PC-3 (cell line): ENCODE results near the gene CNPY1. TPM values are rescaled to one million over a fixed set of nuclear protein-coding genes. Genes with fewer than 3 reads are reported as not detected.

Source experiments
- ATAC-seq: fragments of 200-7000 bp; cut with Tn5 transposase; 2 replicates; pipeline ENCODE4 v1.9.1; 2020; ENCODE audit warnings: mild to moderate bottlenecking, moderate library complexity
- BruUV-seq: library from RNA; stranded (reverse); fragments of 400-500 nt; replicated peaks from 2 replicates; lab custom pipeline; 2021; lab: Mats Ljungman, UMichigan
- CTCF ChIA-PET: fragments of 300-600 bp; sonication (Branson Sonifier 250); formaldehyde crosslinking; loops from one replicate; lab custom pipeline; 2022; ENCODE audit warnings: antibody characterized with exemption; lab: Charles Lee
- POLR2A ChIA-PET: fragments of 300-600 bp; sonication (Branson Sonifier 250); formaldehyde crosslinking; loops from one replicate; lab custom pipeline; 2022; ENCODE audit warnings: antibody characterized with exemption; ENCODE audit not compliant: unreplicated experiment; lab: Charles Lee
- DNase-seq: peaks from one replicate; pipeline ENCODE4 v3.0.0-alpha.2; 2015
- H2AFZ ChIP-seq: fragments of 300-600 bp; sonication (generic); 2 replicates; pipeline ENCODE4 v1.6.0; 2016; ENCODE audit warnings: antibody characterized with exemption, low read length
- H3F3A ChIP-seq: fragments of 300-600 bp; sonication (generic); one replicate; pipeline ENCODE4 v1.6.0; 2017; ENCODE audit warnings: antibody characterized with exemption, low read length, control low read depth, mild to moderate bottlenecking; ENCODE audit not compliant: unreplicated experiment
- H3K27ac ChIP-seq: fragments of 300-600 bp; sonication (generic); 2 replicates; pipeline ENCODE4 v1.5.1; 2016; ENCODE audit warnings: mild to moderate bottlenecking, low read length
- H3K27me3 ChIP-seq: fragments of 300-600 bp; sonication (generic); 2 replicates; pipeline ENCODE4 v1.6.1; 2016; ENCODE audit warnings: low read length, mixed read lengths
- H3K36me3 ChIP-seq: fragments of 300-600 bp; sonication (generic); 2 replicates; pipeline ENCODE4 v1.6.1; 2016; ENCODE audit warnings: low read depth, mixed run types, low read length, mixed read lengths
- H3K4me1 ChIP-seq: fragments of 300-600 bp; sonication (generic); 2 replicates; pipeline ENCODE4 v1.5.1; 2016; ENCODE audit warnings: low read length; ENCODE audit not compliant: insufficient read depth
- H3K4me2 ChIP-seq: fragments of 300-600 bp; sonication (generic); 2 replicates; pipeline ENCODE4 v1.6.0; 2016; ENCODE audit warnings: low read length
- H3K4me3 ChIP-seq: fragments of 300-600 bp; sonication (generic); 2 replicates; pipeline ENCODE4 v1.5.1; 2016; ENCODE audit warnings: mild to moderate bottlenecking, low read length, mixed read lengths
- H3K79me2 ChIP-seq: fragments of 300-600 bp; sonication (generic); 2 replicates; pipeline ENCODE4 v1.6.1; 2017; ENCODE audit warnings: low read length, mixed read lengths
- H3K9ac ChIP-seq: fragments of 300-600 bp; sonication (generic); 2 replicates; pipeline ENCODE4 v1.6.0; 2016; ENCODE audit warnings: mild to moderate bottlenecking, low read length
- H3K9me2 ChIP-seq: fragments of 300-600 bp; sonication (generic); replicated peaks from 2 replicates; pipeline ENCODE4 v1.6.1; 2016; ENCODE audit warnings: mixed run types, low read length, mixed read lengths
- H3K9me3 ChIP-seq: fragments of 300-600 bp; sonication (generic); 2 replicates; pipeline ENCODE4 v1.6.1; 2016; ENCODE audit warnings: low read length, mixed read lengths
- H4K20me1 ChIP-seq: fragments of 300-600 bp; sonication (generic); 2 replicates; pipeline ENCODE4 v1.6.1; 2016; ENCODE audit warnings: low read length, mixed read lengths
- CTCF ChIP-seq: fragments of 300-600 bp; sonication (generic); conservative IDR thresholded peaks from 2 replicates; pipeline ENCODE4 v1.5.1; 2017; ENCODE audit warnings: antibody characterized with exemption, low read depth, mild to moderate bottlenecking, low read length
- EZH2 ChIP-seq: fragments of 300-600 bp; sonication (generic); IDR thresholded peaks from one replicate; pipeline ENCODE4 v1.6.1; 2017; ENCODE audit warnings: antibody characterized with exemption, mild to moderate bottlenecking, low read length; ENCODE audit not compliant: unreplicated experiment
- EZH2phosphoT487 ChIP-seq: fragments of 300-600 bp; sonication (generic); IDR thresholded peaks from 2 replicates; pipeline ENCODE4 v1.6.1; 2018; ENCODE audit warnings: mild to moderate bottlenecking, antibody characterized with exemption, low read length, borderline replicate concordance
- intact Hi-C: fragments of 100-400 bp; cut with micrococcal nuclease; formaldehyde crosslinking; loops from 2 replicates; pipeline ENCODE4 v1.9.0; 2023
- total RNA-seq: library from RNA; depleted of rRNA; stranded (reverse); fragments of >200 nt; gene quantifications from 2 replicates; pipeline ENCODE4 v1.2.3, GENCODE V29; 2014

Gene CNPY1
- total RNA-seq, 1 experiment from 2014 or later, result not detected

- peaks cover 17% of the 10 kb centered on the region for H3K27me3 ChIP-seq
- intact Hi-C loops, result no loop called here
- POLR2A ChIA-PET, result no interaction called here
Observed at GRCh38 chr7:155560982-155561686, 14.8 kb upstream of the CNPY1 start.

DNA sequence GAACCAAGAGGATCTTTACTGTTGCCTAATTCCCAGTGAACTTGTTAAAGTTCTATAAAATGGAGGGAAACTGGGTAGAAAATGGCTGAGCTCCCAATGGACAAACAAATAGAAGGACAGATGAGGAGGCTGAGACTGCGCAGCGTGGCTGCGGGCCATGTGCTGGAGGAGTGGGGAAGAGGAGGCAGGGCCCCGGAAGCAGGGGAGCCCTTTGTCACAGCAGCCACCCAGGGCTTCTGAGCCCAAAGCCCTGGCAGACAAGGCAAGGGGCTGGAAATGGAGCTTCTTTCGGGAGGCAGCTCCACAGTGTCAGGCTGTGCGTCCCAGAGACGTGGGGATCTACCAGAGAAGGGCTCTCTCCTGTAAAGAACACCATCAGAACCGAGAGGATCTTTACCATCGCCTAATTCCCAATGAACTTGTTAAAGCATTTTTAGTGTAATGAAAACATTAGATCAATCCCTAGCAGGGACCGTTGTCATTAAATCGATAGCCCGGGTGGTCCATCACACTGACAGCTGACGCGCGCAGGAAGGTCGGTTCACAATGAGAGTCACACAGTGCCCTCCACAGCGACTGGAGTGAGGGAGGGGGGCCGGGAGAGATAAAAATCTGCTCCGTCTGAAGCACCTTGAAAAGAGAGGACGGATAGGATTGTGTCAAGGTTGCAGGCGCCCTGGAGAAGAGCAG is 14.0 kb upstream of the CNPY1 start:
- no peaks in the 10 kb centered on the region for H3K36me3 ChIP-seq
- H3F3A ChIP-seq, result no peaks in the 10 kb centered on the region
- DNase-seq (no peak), ATAC-seq (no peak; the same call in 1 of the 2 replicates)
- POLR2A ChIA-PET, result no interaction called here
- no peaks in the 10 kb centered on the region for H4K20me1 ChIP-seq
- H3K9me3 ChIP-seq, result no peaks in the 10 kb centered on the region
- TF ChIP-seq CTCF, result no peak
- no peak for TF ChIP-seq EZH2phosphoT487
- no peak for TF ChIP-seq EZH2
- H3K9me2 ChIP-seq, result no peaks in the 10 kb centered on the region
- intact Hi-C loops, result no loop called here
- H2AFZ ChIP-seq, result no peak overlapping the region
- BruUV-seq, result no TSS peak
- CTCF ChIA-PET, result no interaction called here
- no peaks in the 10 kb centered on the region for H3K4me1 ChIP-seq
- H3K27me3 ChIP-seq, result peaks cover 16% of the 10 kb centered on the region
- no peak overlapping the region for H3K4me2 ChIP-seq
- H3K4me3 ChIP-seq, result no peak overlapping the region
- H3K79me2 ChIP-seq, result no peaks in the 10 kb centered on the region
- H3K27ac ChIP-seq, result no peak overlapping the region
- H3K9ac ChIP-seq, result no peak overlapping the region

More at GRCh38 chr7:155560982-155561686, 14.8 kb upstream of the CNPY1 start:
- H4K20me1 ChIP-seq, result no peaks in the 10 kb centered on the region
- H3K36me3 ChIP-seq, result no peaks in the 10 kb centered on the region
- H3F3A ChIP-seq, result no peaks in the 10 kb centered on the region
- H3K4me3 ChIP-seq, result no peak overlapping the region
- H3K4me2 ChIP-seq, result no peak overlapping the region
- H3K9me2 ChIP-seq, result no peaks in the 10 kb centered on the region
- H2AFZ ChIP-seq, result no peak overlapping the region
- no peak overlapping the region for H3K27ac ChIP-seq
- no TSS peak for BruUV-seq
- TF ChIP-seq EZH2 (no peak), CTCF (no peak), EZH2phosphoT487 (no peak)
- no peaks in the 10 kb centered on the region for H3K9me3 ChIP-seq
- no peaks in the 10 kb centered on the region for H3K4me1 ChIP-seq
- ATAC-seq (no peak), DNase-seq (no peak)
- CTCF ChIA-PET, result no interaction called here
- no peaks in the 10 kb centered on the region for H3K79me2 ChIP-seq
- H3K9ac ChIP-seq, result no peak overlapping the region
